ENCODE measurements around the gene NFE2L3. TPM values are rescaled to one million over a fixed set of nuclear protein-coding genes. Genes with fewer than 3 reads are reported as not detected.
"Not testable (repeated sequence)": the region's sequence is repeated elsewhere in the genome, so short reads cannot be mapped to it uniquely, and the experiment has no call there.

The NFE2L3 gene
- total RNA-seq, 3 donors from 2014 or later: 34.1 to 53.7 (median 46.5) TPM

GRCh38 chr7:26135551-26135950 is 16.4 kb upstream of the NFE2L3 start:
- H3K27me3 Mint-ChIP-seq (ENCODE audit: low read depth): peaks cover 4% of the 10 kb centered on the region
- H3K4me1 Mint-ChIP-seq (ENCODE audit: low read depth): no peaks in the 10 kb centered on the region
- DNase-seq (no peak), ATAC-seq (no peak)
- H3K36me3 Mint-ChIP-seq (ENCODE audit: insufficient read depth): no peaks in the 10 kb centered on the region
- H3K4me3 Mint-ChIP-seq: no peak overlapping the region
- no peaks in the 10 kb centered on the region for H3K9me3 Mint-ChIP-seq

GRCh38 chr7:26136831-26137230 is 15.2 kb upstream of the NFE2L3 start:
- Mint-ChIP-seq H3K27me3 (ENCODE audit: low read depth) (peaks cover 2% of the 10 kb centered on the region), H3K4me3 (no peak overlapping the region), H3K36me3 (ENCODE audit: insufficient read depth) (no peaks in the 10 kb centered on the region), H3K9me3 (no peaks in the 10 kb centered on the region), H3K4me1 (ENCODE audit: low read depth) (no peaks in the 10 kb centered on the region)
- ATAC-seq (no peak), DNase-seq (no peak)

- no peak overlapping the region for H3K4me3 Mint-ChIP-seq
- no peaks in the 10 kb centered on the region for H3K4me1 Mint-ChIP-seq (ENCODE audit: low read depth)
- peaks cover 6% of the 10 kb centered on the region for H3K27me3 Mint-ChIP-seq (ENCODE audit: low read depth)
- H3K9me3 Mint-ChIP-seq: no peaks in the 10 kb centered on the region
- no peaks in the 10 kb centered on the region for H3K36me3 Mint-ChIP-seq (ENCODE audit: insufficient read depth)
- no peak for DNase-seq
- ATAC-seq: no peak
Observed at GRCh38 chr7:26140380-26140779, 11.6 kb upstream of the NFE2L3 start.

- no peak overlapping the region for H3K4me3 Mint-ChIP-seq
- no peaks in the 10 kb centered on the region for H3K9me3 Mint-ChIP-seq
- ATAC-seq: no peak
- DNase-seq: no peak
- no peaks in the 10 kb centered on the region for H3K4me1 Mint-ChIP-seq (ENCODE audit: low read depth)
- H3K27me3 Mint-ChIP-seq (ENCODE audit: low read depth): peaks cover 6% of the 10 kb centered on the region
- H3K36me3 Mint-ChIP-seq (ENCODE audit: insufficient read depth): no peaks in the 10 kb centered on the region
Observed at GRCh38 chr7:26141077-26141476, 10.9 kb upstream of the NFE2L3 start.

- Mint-ChIP-seq H3K9me3 (no peaks in the 10 kb centered on the region), H3K4me3 (no peak overlapping the region), H3K27me3 (ENCODE audit: low read depth) (peaks cover 6% of the 10 kb centered on the region), H3K36me3 (ENCODE audit: insufficient read depth) (no peaks in the 10 kb centered on the region), H3K4me1 (ENCODE audit: low read depth) (no peaks in the 10 kb centered on the region)
- no peak for ATAC-seq
- no peak for DNase-seq
Observed at GRCh38 chr7:26143298-26144048, 8.5 kb upstream of the NFE2L3 start.

- Mint-ChIP-seq H3K9me3 (no peaks in the 10 kb centered on the region), H3K27me3 (ENCODE audit: low read depth) (peaks cover 6% of the 10 kb centered on the region), H3K4me3 (no peak overlapping the region), H3K36me3 (ENCODE audit: insufficient read depth) (no peaks in the 10 kb centered on the region), H3K4me1 (ENCODE audit: low read depth) (no peaks in the 10 kb centered on the region)
- ATAC-seq (no peak), DNase-seq (no peak)
Observed at GRCh38 chr7:26144184-26145080, 7.6 kb upstream of the NFE2L3 start.

GRCh38 chr7:26145238-26145637 is 6.8 kb upstream of the NFE2L3 start:
- no peak overlapping the region for H3K4me3 Mint-ChIP-seq
- DNase-seq (no peak), ATAC-seq (no peak)
- H3K4me1 Mint-ChIP-seq (ENCODE audit: low read depth): no peaks in the 10 kb centered on the region
- H3K9me3 Mint-ChIP-seq: no peaks in the 10 kb centered on the region
- no peaks in the 10 kb centered on the region for H3K36me3 Mint-ChIP-seq (ENCODE audit: insufficient read depth)
- peaks cover 6% of the 10 kb centered on the region for H3K27me3 Mint-ChIP-seq (ENCODE audit: low read depth)

GRCh38 chr7:26147030-26147429 is 5.0 kb upstream of the NFE2L3 start:
- Mint-ChIP-seq H3K4me1 (ENCODE audit: low read depth) (peaks cover 12% of the 10 kb centered on the region), H3K27me3 (ENCODE audit: low read depth) (peaks cover 6% of the 10 kb centered on the region), H3K36me3 (ENCODE audit: insufficient read depth) (no peaks in the 10 kb centered on the region), H3K4me3 (no peak overlapping the region), H3K9me3 (no peaks in the 10 kb centered on the region)
- ATAC-seq (no peak), DNase-seq (no peak)

GRCh38 chr7:26147646-26148306 is 4.2 kb upstream of the NFE2L3 start:
- not testable (repeated sequence) for DNase-seq; H3K4me3 Mint-ChIP-seq; ATAC-seq; H3K27me3 Mint-ChIP-seq (ENCODE audit: low read depth); H3K9me3 Mint-ChIP-seq; H3K36me3 Mint-ChIP-seq (ENCODE audit: insufficient read depth)
- H3K4me1 Mint-ChIP-seq (ENCODE audit: low read depth): peaks cover 12% of the 10 kb centered on the region

- not testable (repeated sequence) for H3K4me3 Mint-ChIP-seq; H3K27me3 Mint-ChIP-seq (ENCODE audit: low read depth); DNase-seq; ATAC-seq; H3K9me3 Mint-ChIP-seq; H3K36me3 Mint-ChIP-seq (ENCODE audit: insufficient read depth)
- peaks cover 15% of the 10 kb centered on the region for H3K4me1 Mint-ChIP-seq (ENCODE audit: low read depth)
Observed at GRCh38 chr7:26148307-26148700, 3.7 kb upstream of the NFE2L3 start.

GRCh38 chr7:26149391-26149977 is 2.5 kb upstream of the NFE2L3 start:
- Mint-ChIP-seq H3K9me3 (no peaks in the 10 kb centered on the region), H3K4me3 (no peak overlapping the region), H3K36me3 (ENCODE audit: insufficient read depth) (peaks cover 4% of the 10 kb centered on the region), H3K4me1 (ENCODE audit: low read depth) (peaks cover 26% of the 10 kb centered on the region), H3K27me3 (ENCODE audit: low read depth) (no peaks in the 10 kb centered on the region)
- DNase-seq (no peak), ATAC-seq (no peak)

- H3K36me3 Mint-ChIP-seq (ENCODE audit: insufficient read depth): peaks cover 7% of the 10 kb centered on the region
- no peaks in the 10 kb centered on the region for H3K9me3 Mint-ChIP-seq
- DNase-seq (no peak), ATAC-seq (no peak)
- H3K4me3 Mint-ChIP-seq: peak overlapping the region; percentile 87
- H3K27me3 Mint-ChIP-seq (ENCODE audit: low read depth): no peaks in the 10 kb centered on the region
- peaks cover 42% of the 10 kb centered on the region for H3K4me1 Mint-ChIP-seq (ENCODE audit: low read depth)
Observed at GRCh38 chr7:26151096-26151495, 902 bp upstream of the NFE2L3 start.

GRCh38 chr7:26151650-26151952 is 397 bp upstream of the NFE2L3 start:
- Mint-ChIP-seq H3K4me1 (ENCODE audit: low read depth) (peaks cover 47% of the 10 kb centered on the region), H3K9me3 (no peaks in the 10 kb centered on the region), H3K27me3 (ENCODE audit: low read depth) (no peaks in the 10 kb centered on the region), H3K4me3 (peak overlapping the region; percentile 87), H3K36me3 (ENCODE audit: insufficient read depth) (peaks cover 7% of the 10 kb centered on the region)
- ATAC-seq: no peak
- no peak for DNase-seq

GRCh38 chr7:26152782-26153240 is 813 bp downstream of the NFE2L3 start:
- DNase-seq (peak; percentile 17), ATAC-seq (peak; percentile 19 to 23)
- peak overlapping the region; percentile 97 for H3K4me3 Mint-ChIP-seq
- H3K27me3 Mint-ChIP-seq (ENCODE audit: low read depth); H3K9me3 Mint-ChIP-seq; H3K36me3 Mint-ChIP-seq (ENCODE audit: insufficient read depth): not testable (repeated sequence)
- H3K4me1 Mint-ChIP-seq (ENCODE audit: low read depth): peaks cover 58% of the 10 kb centered on the region
